ENCODE results near the gene PIGS.
"Not testable (repeated sequence)": the region's sequence is repeated elsewhere in the genome, so short reads cannot be mapped to it uniquely, and the experiment has no call there.

Gene PIGS

GRCh38 chr17:28578246-28579195, 7.2 kb upstream of the PIGS start:
- no peak for DNase-seq

- DNase-seq: no peak
Observed at GRCh38 chr17:28577466-28577824, 6.1 kb upstream of the PIGS start.

GRCh38 chr17:28576758-28577465, 5.6 kb upstream of the PIGS start, which contains the start of gene ALDOC:
Gene ALDOC, minus strand, starts transcription at chr17:28576895. Its CDS starts 1,363 bp downstream, at chr17:28575532.
- peak; percentile 96 to 99 (median 98) for DNase-seq

GRCh38 chr17:28576016-28576415, 4.7 kb upstream of the PIGS start:
- not testable (repeated sequence) for DNase-seq

- DNase-seq: no peak
Observed at GRCh38 chr17:28575126-28575795, 3.9 kb upstream of the PIGS start.

GRCh38 chr17:28574526-28574925, 3.2 kb upstream of the PIGS start:
- no peak for DNase-seq

- no peak for DNase-seq
Observed at GRCh38 chr17:28573966-28574480, 2.7 kb upstream of the PIGS start.

- no peak for DNase-seq
Observed at GRCh38 chr17:28573521-28573920, 2.2 kb upstream of the PIGS start.

GRCh38 chr17:28573040-28573380, 1.7 kb upstream of the PIGS start:
- DNase-seq: no peak

- no peak for DNase-seq
Observed at GRCh38 chr17:28572259-28573039, 1.1 kb upstream of the PIGS start.

- DNase-seq: peak in 3 of 4 experiments; percentile 27 to 42 (median 31)
Observed at GRCh38 chr17:28570716-28571360, 486 bp downstream of the PIGS start.

GRCh38 chr17:28569446-28569845, 1.9 kb downstream of the PIGS start:
- DNase-seq: no peak

- DNase-seq: peak; percentile 38 to 75 (median 57)
Observed at GRCh38 chr17:28567604-28568003, 3.7 kb downstream of the PIGS start.

GRCh38 chr17:28563475-28563874, 7.8 kb downstream of the PIGS start:
- DNase-seq: no peak

GRCh38 chr17:28555022-28555421, 16.3 kb downstream of the PIGS start:
- no peak for DNase-seq

GRCh38 chr17:28554565-28554964, 16.8 kb downstream of the PIGS start:
- DNase-seq: peak in 2 of 4 experiments; percentile 16 to 31

- no peak for DNase-seq
Observed at GRCh38 chr17:28553000-28553505, 18.3 kb downstream of the PIGS start.

GRCh38 chr17:28552176-28552999, 18.9 kb downstream of the PIGS start, which contains the start of gene UNC119:
Gene UNC119, minus strand, starts transcription at chr17:28552624. Its CDS starts 67 bp downstream, at chr17:28552557.
- DNase-seq: peak; percentile 80 to 95 (median 88)

GRCh38 chr17:28551421-28552175, 19.7 kb downstream of the PIGS start:
- DNase-seq: peak in 2 of 4 experiments; percentile 19 to 20
